Measurements from ENCODE around the gene UBE2I. TPM values are rescaled to one million over a fixed set of nuclear protein-coding genes. Genes with fewer than 3 reads are reported as not detected.

UBE2I gene
- total and polyA plus RNA-seq, 2 of the 4 experiments (the other 2 are of a cell fraction), result 30.8 to 140 TPM

DNA sequence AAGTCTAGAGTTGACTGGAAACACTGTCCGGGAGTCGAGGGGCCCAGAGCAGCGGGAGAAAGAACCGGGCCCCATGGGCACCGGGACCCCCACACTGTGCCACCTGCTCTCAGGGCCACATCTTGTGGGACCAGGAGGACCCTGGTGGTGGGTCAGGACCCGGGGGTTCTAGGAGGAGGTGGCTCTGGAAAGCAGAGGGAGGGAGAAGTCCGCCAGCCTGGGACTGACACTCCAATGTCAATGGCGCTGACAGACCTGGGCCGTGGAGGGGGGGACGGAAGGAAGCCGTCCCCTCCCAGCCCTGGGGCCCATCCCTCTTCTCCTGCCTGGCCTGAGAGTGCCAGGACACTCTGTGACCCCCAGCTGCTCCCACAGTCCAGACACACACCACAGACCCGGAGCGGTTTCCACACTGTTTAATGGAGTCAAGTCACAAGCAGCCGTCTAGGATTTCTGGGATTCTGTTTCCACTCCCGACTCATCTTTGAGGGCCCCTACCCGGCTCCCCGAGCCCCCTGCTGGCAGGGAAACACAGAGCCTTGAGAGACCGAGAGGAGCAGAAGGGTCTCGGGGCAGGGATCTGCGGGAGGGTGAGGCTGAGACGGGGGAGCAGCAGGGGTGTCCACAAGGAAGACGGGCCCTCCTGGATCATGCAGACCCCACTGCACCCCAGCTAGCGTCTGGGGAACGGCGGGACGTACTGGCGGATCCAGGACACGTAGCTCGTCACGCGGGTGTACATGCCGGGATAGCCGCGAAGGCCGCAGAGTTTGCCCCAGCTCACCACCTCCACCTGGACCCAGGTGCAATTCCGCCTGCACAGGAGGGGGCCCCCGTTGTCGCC, 23.5 kb upstream of the UBE2I start:
- H3K14ac ChIP-seq (replicated peaks; ENCODE audit: low read depth, low read length), result no peak overlapping the region
- dilution Hi-C loops (cut with HindIII; ENCODE audit: low sequenced_read_pairs, unreplicated experiment), result no loop called here
- ChIA-PET CTCF (no interaction called here), POLR2A (ENCODE audit: unreplicated experiment) (no interaction called here)
- 68% methylated on average over 10 of the region's 38 CpGs; no CpG with 5 or more reads in 1 of the 2 experiments for WGBS, 2 experiments (ENCODE audit: extremely low coverage in 2 of 2, insufficient read length in 1 of 2)
- peaks cover 75% of the 10 kb centered on the region for H3K27me3 ChIP-seq (ENCODE audit: control insufficient read depth, insufficient read depth, low read length)
- in situ Hi-C loops (cut with MboI; ENCODE audit: low sequenced_read_pairs), result no loop called here
- H3K4me2 ChIP-seq (ENCODE audit: low read depth, low read length), result no peak overlapping the region
- no peak overlapping the region for H3K27ac ChIP-seq (ENCODE audit: insufficient read depth, low read length)
- no peaks in the 10 kb centered on the region for H3K9me3 ChIP-seq (ENCODE audit: control insufficient read depth, insufficient read depth, low read length)
- H3K4ac ChIP-seq (ENCODE audit: low read depth, low read length), result no peak overlapping the region
- no peak overlapping the region for H2BK120ac ChIP-seq (ENCODE audit: low read depth, low read length)
- no peak for DNase-seq
- no peak overlapping the region for H4K8ac ChIP-seq (ENCODE audit: low read depth in 2 of 2, low read length in 2 of 2)
- no peak overlapping the region for H3K18ac ChIP-seq (ENCODE audit: low read depth, low read length)
- intact Hi-C loops (cut with micrococcal nuclease), result no loop called here
- H2BK15ac ChIP-seq (ENCODE audit: low read depth, low read length), result no peak overlapping the region
- no TSS peak for BruUV-seq (replicated peaks)
- H4K91ac ChIP-seq (ENCODE audit: insufficient read depth, low read depth, low read length), result no peak overlapping the region
- no peaks in the 10 kb centered on the region; the same call in 1 of the 2 replicates for H3K4me1 ChIP-seq (ENCODE audit: control insufficient read depth, insufficient read depth, low read length)
- no peak overlapping the region for H4K5ac ChIP-seq (ENCODE audit: low read depth, low read length)
- no peaks in the 10 kb centered on the region for H4K20me1 ChIP-seq (ENCODE audit: insufficient read depth, low read length)
- H2BK20ac ChIP-seq (ENCODE audit: low read depth, low read length), result no peak overlapping the region
- ATAC-seq (ENCODE audit: low read depth), result no peak
- no peak overlapping the region for H3K4me3 ChIP-seq (ENCODE audit: insufficient read depth, low read depth, low read length)
- no peak overlapping the region for H2AFZ ChIP-seq (replicated peaks; ENCODE audit: low read length, poor library complexity)
- H3K9ac ChIP-seq (ENCODE audit: low read depth, low read length), result no peak overlapping the region
- H3K79me1 ChIP-seq (ENCODE audit: low read depth in 1 of 2, low read length in 2 of 2), result no peaks in the 10 kb centered on the region
- H2AK9ac ChIP-seq (replicated peaks; ENCODE audit: low read depth, low read length, poor library complexity), result no peak overlapping the region
- H3K56ac ChIP-seq (ENCODE audit: extremely low read depth, insufficient read depth, low read length), result no peak overlapping the region; the same call in 1 of the 2 replicates
- no peaks in the 10 kb centered on the region for H3K36me3 ChIP-seq (ENCODE audit: control insufficient read depth, insufficient read depth, low read length)
- no peak overlapping the region for H3K23ac ChIP-seq (ENCODE audit: low read depth, low read length)
- no peak overlapping the region for H2BK5ac ChIP-seq (ENCODE audit: low read depth, low read length, poor library complexity, severe bottlenecking)
- H3K9me1 ChIP-seq (ENCODE audit: insufficient read depth, low read length), result no peaks in the 10 kb centered on the region
- TF ChIP-seq NFE2L2 (IDR thresholded peaks at IDR 0.05; ENCODE audit: low read depth, low read length) (no peak), POLR2A (IDR thresholded peaks at IDR 0.05; ENCODE audit: low read depth, low read length) (no peak), MXI1 (IDR thresholded peaks at IDR 0.05; ENCODE audit: borderline replicate concordance, low read depth, low read length) (no peak), RCOR1 (IDR thresholded peaks at IDR 0.05; ENCODE audit: insufficient replicate concordance, low read length) (no peak), BHLHE40 (IDR thresholded peaks at IDR 0.05; ENCODE audit: low read depth, low read length) (no peak), RAD21 (IDR thresholded peaks at IDR 0.05; ENCODE audit: low read length) (no peak), CHD1 (IDR thresholded peaks at IDR 0.05; ENCODE audit: low read depth, low read length) (no peak), RFX5 (IDR thresholded peaks at IDR 0.05; ENCODE audit: low read depth, low read length) (no peak), FOS (IDR thresholded peaks at IDR 0.05; ENCODE audit: low read depth, low read length) (no peak), CEBPB (IDR thresholded peaks at IDR 0.05; ENCODE audit: low read depth, low read length) (no peak), MAZ (IDR thresholded peaks at IDR 0.05; ENCODE audit: borderline replicate concordance, low read depth, low read length) (no peak), MAFK (IDR thresholded peaks at IDR 0.05; ENCODE audit: low read depth, low read length) (no peak), SMC3 (IDR thresholded peaks at IDR 0.05; ENCODE audit: low read depth, low read length) (no peak)
- TF ChIP-seq, protein P1, sequence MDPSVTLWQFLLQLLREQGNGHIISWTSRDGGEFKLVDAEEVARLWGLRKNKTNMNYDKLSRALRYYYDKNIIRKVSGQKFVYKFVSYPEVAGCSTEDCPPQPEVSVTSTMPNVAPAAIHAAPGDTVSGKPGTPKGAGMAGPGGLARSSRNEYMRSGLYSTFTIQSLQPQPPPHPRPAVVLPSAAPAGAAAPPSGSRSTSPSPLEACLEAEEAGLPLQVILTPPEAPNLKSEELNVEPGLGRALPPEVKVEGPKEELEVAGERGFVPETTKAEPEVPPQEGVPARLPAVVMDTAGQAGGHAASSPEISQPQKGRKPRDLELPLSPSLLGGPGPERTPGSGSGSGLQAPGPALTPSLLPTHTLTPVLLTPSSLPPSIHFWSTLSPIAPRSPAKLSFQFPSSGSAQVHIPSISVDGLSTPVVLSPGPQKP (IDR thresholded peaks at IDR 0.05; ENCODE audit: borderline replicate concordance, low read depth, low read length), result no peak
- H2AK5ac ChIP-seq (ENCODE audit: low read depth, low read length), result no peak overlapping the region
